HCT116 (cell line): ENCODE results near the gene SGK1. TPM values are rescaled to one million over a fixed set of nuclear protein-coding genes. Genes with fewer than 3 reads are reported as not detected.

Experiments
- ATAC-seq: fragments of 200-7000 bp; cut with Tn5 transposase; 2 replicates; pipeline ENCODE4 v1.9.1; 2020; ENCODE audit warnings: mild to moderate bottlenecking, moderate library complexity
- BruUV-seq: library from RNA; stranded (reverse); fragments of 400-500 nt; replicated peaks from 2 replicates; lab custom pipeline; 2021; lab: Mats Ljungman, UMichigan
- CTCF ChIA-PET: fragments of 300-600 bp; sonication (Branson Sonifier 250); formaldehyde crosslinking; loops from one replicate; lab custom pipeline; 2021; ENCODE audit warnings: antibody characterized with exemption; lab: Charles Lee
- POLR2A ChIA-PET: fragments of 300-600, 350-600 bp; sonication (Branson Sonifier 250); formaldehyde crosslinking; loops from one replicate; lab custom pipeline; 2021; ENCODE audit warnings: antibody characterized with exemption; lab: Charles Lee
- RAD21 ChIA-PET, 2 experiments: fragments of 300-600 bp; sonication (Branson Sonifier 250); formaldehyde crosslinking; loops; one replicate each; lab custom pipeline; 2023; ENCODE audit warnings: low total read pairs in 2 of 2; ENCODE audit not compliant: uncharacterized antibody in 2 of 2, unreplicated experiment in 2 of 2, low non-redundant PET in 1 of 2; lab: Charles Lee
- DNase-seq: peaks from one replicate; pipeline ENCODE4 v3.0.0-alpha.2; 2010; ENCODE audit warnings: low read depth, low spot score
- H2AFZ ChIP-seq: fragments of 200-600 bp; shearing (Covaris generic), sonication (generic); 2 replicates; pipeline ENCODE4 v1.6.1; 2017; ENCODE audit warnings: low read depth, mixed run types, mixed read lengths, antibody characterized with exemption, low read length; ENCODE audit not compliant: poor library complexity, severe bottlenecking
- H3K27ac ChIP-seq: 2 replicates; pipeline ENCODE4 v1.5.1; 2012; ENCODE audit warnings: low read depth, low read length
- H3K27me3 ChIP-seq: fragments of 200-600 bp; sonication (generic); 2 replicates; pipeline ENCODE4 v1.6.1; 2016; ENCODE audit warnings: mixed run types, low read length, mixed read lengths; ENCODE audit not compliant: insufficient read depth
- H3K36me3 ChIP-seq, 2 experiments: fragments of 200-500 bp in 1 of 2; fragments of 200-600 bp in 1 of 2; sonication (Bioruptor generic) in 1 of 2; sonication (generic) in 1 of 2; 2 replicates each; pipeline versions ENCODE4 v1.5.1 to v1.6.1; 2014 to 2016; ENCODE audit warnings: low read length in 2 of 2, inconsistent platforms in 1 of 2, mixed read lengths in 1 of 2, mixed run types in 1 of 2; ENCODE audit not compliant: insufficient read depth in 2 of 2, control insufficient read depth in 1 of 2
- H3K4me1 ChIP-seq, 2 experiments: fragments of 200-600 bp in 1 of 2; sonication (generic) in 1 of 2; 2 replicates each; pipeline versions ENCODE4 v1.5.1 to v1.6.1; 2012 to 2017; ENCODE audit warnings: low read length in 2 of 2, inconsistent platforms in 1 of 2, mild to moderate bottlenecking in 1 of 2, mixed read lengths in 1 of 2, mixed run types in 1 of 2, moderate library complexity in 1 of 2; ENCODE audit not compliant: insufficient read depth in 2 of 2, control insufficient read depth in 1 of 2
- H3K4me2 ChIP-seq: fragments of 200-600 bp; sonication (generic); 2 replicates; pipeline ENCODE4 v1.6.1; 2017; ENCODE audit warnings: mixed run types, low read length, mixed read lengths
- H3K4me3 ChIP-seq, 2 experiments: fragments of 200-600 bp in 1 of 2; sonication (generic) in 1 of 2; replicated peaks in 1 of 2; 2 replicates each; pipeline ENCODE4 v1.5.1; 2011 to 2016; ENCODE audit warnings: low read length in 2 of 2, control low read depth in 1 of 2, low read depth in 1 of 2, mild to moderate bottlenecking in 1 of 2, mixed read lengths in 1 of 2, mixed run types in 1 of 2
- H3K79me2 ChIP-seq: fragments of 200-600 bp; sonication (generic); 2 replicates; pipeline ENCODE4 v1.6.1; 2017; ENCODE audit warnings: mild to moderate bottlenecking, mixed run types, low read length, moderate library complexity, mixed read lengths; ENCODE audit not compliant: insufficient read depth
- H3K9ac ChIP-seq: fragments of 200-600 bp; sonication (generic); 2 replicates; pipeline ENCODE4 v1.6.1; 2016; ENCODE audit warnings: low read length, mixed read lengths
- H3K9me2 ChIP-seq: fragments of 200-600 bp; sonication (generic), shearing (Covaris generic); 2 replicates; pipeline ENCODE4 v1.6.1; 2017; ENCODE audit warnings: mixed run types, mild to moderate bottlenecking, moderate library complexity; ENCODE audit not compliant: insufficient read depth
- H3K9me3 ChIP-seq, 2 experiments: fragments of 200-500 bp in 1 of 2; fragments of 200-600 bp in 1 of 2; sonication (Bioruptor generic) in 1 of 2; sonication (generic) in 1 of 2; 2 replicates each; pipeline ENCODE4 v1.6.1; 2014 to 2017; ENCODE audit warnings: low read length in 2 of 2, mixed read lengths in 2 of 2, inconsistent platforms in 1 of 2, low read depth in 1 of 2, mild to moderate bottlenecking in 1 of 2, mixed run types in 1 of 2, moderate library complexity in 1 of 2; ENCODE audit not compliant: control insufficient read depth in 1 of 2, insufficient read depth in 1 of 2
- H4K20me1 ChIP-seq: fragments of 200-600 bp; sonication (generic), shearing (Covaris generic); 2 replicates; pipeline ENCODE4 v1.6.1; 2017; ENCODE audit warnings: mixed run types, mild to moderate bottlenecking, moderate library complexity; ENCODE audit not compliant: insufficient read depth
- CBX3 ChIP-seq: IDR thresholded peaks from 2 replicates; pipeline ENCODE4 v1.6.1; 2012; ENCODE audit warnings: low read depth
- CEBPB ChIP-seq: IDR thresholded peaks from 2 replicates; pipeline ENCODE4 v1.6.1; 2012; ENCODE audit warnings: low read depth
- ELF1 ChIP-seq: IDR thresholded peaks from 2 replicates; pipeline ENCODE4 v1.6.1; 2012; ENCODE audit warnings: low read depth, borderline replicate concordance
- EZH2 ChIP-seq: fragments of 200-600 bp; sonication (generic); IDR thresholded peaks from 2 replicates; pipeline ENCODE4 v1.6.1; 2017; ENCODE audit warnings: antibody characterized with exemption, mixed run types
- JUND ChIP-seq: IDR thresholded peaks from 2 replicates; pipeline ENCODE4 v1.6.1; 2012
- POLR2A ChIP-seq: IDR thresholded peaks from 2 replicates; pipeline ENCODE4 v1.7.0; 2011; ENCODE audit warnings: borderline replicate concordance; ENCODE audit not compliant: insufficient read depth, insufficient read length; ENCODE audit errors: extremely low read depth
- POLR2AphosphoS5 ChIP-seq: IDR thresholded peaks from 2 replicates; pipeline ENCODE4 v1.6.1; 2011; ENCODE audit warnings: mild to moderate bottlenecking, low read depth, low read length, moderate library complexity
- SIN3A ChIP-seq: IDR thresholded peaks from 2 replicates; pipeline ENCODE4 v1.6.1; 2012; ENCODE audit warnings: low read depth
- SRF ChIP-seq: IDR thresholded peaks from 2 replicates; pipeline ENCODE4 v1.6.1; 2012; ENCODE audit warnings: low read depth
- TCF7L2 ChIP-seq: IDR thresholded peaks from 2 replicates; pipeline ENCODE4 v1.7.0; 2011; ENCODE audit warnings: borderline replicate concordance, inconsistent platforms; ENCODE audit not compliant: insufficient read depth, insufficient read length; ENCODE audit errors: extremely low read depth
- ZFX ChIP-seq: fragments of 450-650 bp; IDR thresholded peaks from 2 replicates; pipeline ENCODE4 v1.6.1; 2017
- intact Hi-C: fragments of 100-400 bp; cut with micrococcal nuclease; formaldehyde crosslinking; loops from 2 replicates; pipeline ENCODE4 v1.10.0; 2022
- total RNA-seq: library from RNA; stranded (reverse); gene quantifications from one replicate; pipeline ENCODE4 v1.2.1, GENCODE V29; 2021; ENCODE audit not compliant: unreplicated experiment

Gene SGK1
- total RNA-seq, 1 experiment from 2014 or later: 4.5 TPM

GRCh38 chr6:134195164-134195906 lies 122.6 kb downstream of the SGK1 start:
- ChIA-PET POLR2A (no interaction called here), RAD21 (no interaction called here), CTCF (interaction anchor here (1.5 kb wide), 1 partner anchor 807 kb away, joined by 4 read pairs; no protein-coding TSS in a partner anchor)
- no peaks in the 10 kb centered on the region for H3K4me1 ChIP-seq
- H3K4me3 ChIP-seq: no peak overlapping the region
- DNase-seq (no peak), ATAC-seq (no peak)
- no peaks in the 10 kb centered on the region for H3K36me3 ChIP-seq
- H3K27ac ChIP-seq: no peak overlapping the region
- TF ChIP-seq JUND (no peak), POLR2A (no peak), SIN3A (no peak), ZFX (no peak), ELF1 (no peak), POLR2AphosphoS5 (no peak), TCF7L2 (no peak), CEBPB (no peak), CBX3 (no peak), SRF (no peak), EZH2 (no peak)
- intact Hi-C loops: no loop called here
- H2AFZ ChIP-seq: no peak overlapping the region
- H3K79me2 ChIP-seq: no peaks in the 10 kb centered on the region
- H3K9me3 ChIP-seq: no peaks in the 10 kb centered on the region
- BruUV-seq: no TSS peak
- H3K9me2 ChIP-seq: no peaks in the 10 kb centered on the region
- H3K9ac ChIP-seq: no peak overlapping the region
- H3K4me2 ChIP-seq: no peak overlapping the region
- no peaks in the 10 kb centered on the region for H3K27me3 ChIP-seq
- H4K20me1 ChIP-seq: no peaks in the 10 kb centered on the region
